Stimulated activated CD8-positive, alpha-beta memory T cell treated with anti-CD3 and anti-CD28 coated beads, Interleukin-12 subunit alpha, Interleukin-12 subunit beta, amount 100 ng/mL, for 24 hours (primary cell): ENCODE results near the gene SLC43A2.
"Not testable (repeated sequence)": the region's sequence is repeated elsewhere in the genome, so short reads cannot be mapped to it uniquely, and the experiment has no call there.

ENCODE experiments used
- DNase-seq: peaks from one replicate; pipeline ENCODE4 v3.0.0-alpha.2; 2020; ENCODE audit errors: extremely low read depth

SLC43A2 gene

GRCh38 chr17:1590029-1590746 lies 38.4 kb downstream of the SLC43A2 start:
- DNase-seq: no peak

DNA sequence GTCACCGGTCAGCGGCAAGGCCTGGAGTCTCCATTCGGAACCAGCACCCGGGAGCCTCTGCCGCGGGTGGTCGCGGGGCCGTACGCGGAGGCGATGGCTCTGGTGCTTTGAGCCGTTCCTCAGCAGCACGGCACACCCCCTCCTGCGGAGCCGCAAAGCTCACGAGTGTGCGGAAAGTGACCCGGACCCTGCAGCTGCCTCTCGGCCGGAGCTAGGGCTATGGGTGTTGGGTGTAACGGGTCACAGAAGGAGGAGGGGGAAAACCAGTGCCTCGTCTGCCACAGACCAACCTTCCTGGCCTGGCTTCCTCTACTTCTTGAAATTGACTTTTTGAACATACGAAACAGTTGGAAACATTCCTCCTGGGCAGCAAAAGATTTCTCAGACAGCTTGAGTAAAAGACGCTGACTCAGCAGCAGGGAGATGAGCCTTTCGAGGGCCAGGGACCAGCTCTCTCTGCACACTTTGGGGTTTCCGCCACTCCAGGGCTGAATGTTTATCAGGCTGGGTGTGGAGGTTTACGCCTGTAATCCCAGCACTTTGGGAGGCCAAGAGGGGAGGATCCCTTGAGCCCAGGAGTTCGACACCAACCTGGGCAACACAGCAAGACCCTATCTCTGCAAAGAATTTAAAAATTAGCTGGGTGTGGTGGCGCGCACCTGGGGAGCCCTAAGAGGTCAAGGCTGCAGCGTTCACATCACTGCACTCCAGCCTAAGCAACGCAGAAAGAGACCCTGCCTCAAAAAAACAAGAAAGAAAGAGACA lies 39.6 kb downstream of the SLC43A2 start:
- no peak for DNase-seq

DNA sequence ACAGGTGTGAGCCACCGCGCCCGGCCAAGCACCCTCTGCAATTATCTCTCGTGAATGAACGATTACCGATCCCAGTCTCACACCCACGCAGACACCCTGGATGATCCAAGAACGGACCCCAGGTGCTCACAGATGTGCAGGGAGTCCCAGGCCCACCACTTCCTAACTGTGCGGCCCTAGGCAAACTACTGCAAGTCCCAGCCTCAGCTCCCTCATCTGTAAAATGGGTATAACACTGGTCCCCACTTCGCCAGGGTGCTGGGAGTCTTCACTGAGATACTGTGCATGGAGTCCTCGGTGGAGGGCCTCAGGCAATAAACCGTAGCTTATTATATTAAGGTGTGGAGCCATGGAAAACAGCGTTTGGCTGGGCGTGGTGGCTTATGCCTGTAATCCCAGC lies 44.5 kb downstream of the SLC43A2 start:
- DNase-seq: no peak

DNA sequence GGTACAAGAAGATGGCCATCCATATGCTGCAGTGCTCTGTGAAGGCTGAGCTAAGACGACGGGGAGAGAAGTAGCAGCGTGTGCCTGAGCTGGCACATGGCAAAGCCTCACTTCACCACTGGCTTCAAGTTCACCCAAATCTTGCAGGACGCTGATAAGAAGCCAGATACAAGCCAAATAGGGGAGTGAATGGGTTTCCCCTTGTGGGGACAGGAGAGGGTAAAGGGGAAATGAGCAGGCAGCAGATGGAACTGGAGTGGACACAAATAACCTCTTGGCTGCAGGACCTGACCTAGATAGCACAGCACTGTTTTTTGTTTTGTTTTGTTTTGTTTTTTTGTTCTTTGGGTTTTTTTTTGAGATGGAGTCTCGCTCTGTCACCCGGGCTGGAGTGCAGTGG lies 45.1 kb downstream of the SLC43A2 start:
- no peak for DNase-seq

DNA sequence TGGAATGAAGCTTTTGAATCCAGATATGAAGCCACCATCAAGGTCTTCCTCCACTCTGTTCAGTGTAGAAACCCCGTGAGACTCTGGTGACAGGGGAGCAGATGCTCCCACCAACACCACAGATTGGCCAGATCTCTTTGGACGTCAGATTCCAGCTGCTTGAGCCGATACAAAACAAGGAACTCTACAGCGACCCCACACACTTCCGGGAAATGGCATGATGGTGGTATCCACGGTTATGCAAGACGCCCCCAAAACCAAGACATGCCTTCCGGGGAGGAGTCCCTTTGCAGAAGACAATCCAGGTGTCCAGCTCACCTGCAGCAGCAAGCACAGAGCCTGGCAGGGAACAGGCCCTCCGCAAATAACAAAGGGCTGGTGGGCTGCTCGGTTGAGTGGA lies 46.3 kb downstream of the SLC43A2 start:
- no peak for DNase-seq

DNA sequence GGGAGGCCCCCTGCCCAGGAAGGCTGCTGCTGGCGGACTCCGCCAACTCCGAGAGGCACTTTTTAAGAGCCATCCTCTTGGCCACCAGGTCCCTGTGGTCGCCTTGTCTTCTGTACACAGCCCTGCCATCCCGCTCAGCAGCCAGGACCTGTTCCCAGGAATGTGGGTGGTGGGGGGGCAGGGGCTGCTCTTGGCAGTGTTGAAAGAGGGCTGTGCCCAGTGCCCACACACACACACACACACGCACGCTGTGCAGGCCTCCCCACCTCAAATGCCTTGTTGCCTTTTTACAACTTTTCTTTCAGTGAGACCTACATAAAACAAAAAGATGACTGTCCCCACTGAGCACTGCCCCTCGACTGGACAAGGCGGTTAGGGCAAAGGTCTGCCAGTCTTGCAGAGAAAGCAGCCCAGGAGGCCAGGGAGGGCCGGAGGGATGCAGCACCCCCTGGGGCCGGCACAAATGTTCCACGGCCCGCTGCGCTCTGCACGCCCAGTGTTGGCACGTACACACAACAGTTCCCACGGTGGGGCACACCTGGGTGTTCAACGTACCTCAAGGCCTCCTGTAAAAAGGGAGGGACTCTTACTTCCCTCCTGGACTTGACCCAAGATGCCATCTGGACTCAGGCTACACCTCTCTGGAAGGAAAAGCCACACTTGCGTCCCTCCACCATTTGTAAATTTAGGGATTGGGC lies 47.5 kb downstream of the SLC43A2 start:
- DNase-seq: no peak

- DNase-seq: no peak
These were observed 50.6 kb downstream of the SLC43A2 start for GRCh38 chr17:1578029-1578428.

GRCh38 chr17:1577583-1578013 lies 51.0 kb downstream of the SLC43A2 start:
- no peak for DNase-seq

- no peak for DNase-seq
These were observed 51.5 kb downstream of the SLC43A2 start for GRCh38 chr17:1577182-1577581.

DNA sequence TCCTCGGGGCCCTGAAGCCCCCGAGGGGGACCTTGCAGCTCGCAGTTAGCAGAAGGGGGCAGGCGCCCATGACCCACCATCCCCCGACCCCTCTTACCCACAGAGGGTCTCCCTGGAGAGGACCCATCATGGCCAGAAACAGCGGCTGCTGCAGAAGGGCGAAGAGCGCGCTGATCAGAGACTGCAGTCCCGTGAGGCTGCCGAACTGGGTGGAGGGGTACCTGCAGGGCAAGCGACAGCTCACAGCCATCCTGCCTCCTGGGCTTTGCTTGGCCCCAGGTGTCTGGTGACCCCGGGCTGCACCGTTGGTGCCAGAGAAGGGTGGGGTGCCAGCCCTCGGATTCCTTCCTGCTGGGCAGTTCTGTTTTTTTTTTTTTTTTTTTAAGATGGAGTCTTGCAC lies 52.1 kb downstream of the SLC43A2 start:
- DNase-seq: no peak

DNA sequence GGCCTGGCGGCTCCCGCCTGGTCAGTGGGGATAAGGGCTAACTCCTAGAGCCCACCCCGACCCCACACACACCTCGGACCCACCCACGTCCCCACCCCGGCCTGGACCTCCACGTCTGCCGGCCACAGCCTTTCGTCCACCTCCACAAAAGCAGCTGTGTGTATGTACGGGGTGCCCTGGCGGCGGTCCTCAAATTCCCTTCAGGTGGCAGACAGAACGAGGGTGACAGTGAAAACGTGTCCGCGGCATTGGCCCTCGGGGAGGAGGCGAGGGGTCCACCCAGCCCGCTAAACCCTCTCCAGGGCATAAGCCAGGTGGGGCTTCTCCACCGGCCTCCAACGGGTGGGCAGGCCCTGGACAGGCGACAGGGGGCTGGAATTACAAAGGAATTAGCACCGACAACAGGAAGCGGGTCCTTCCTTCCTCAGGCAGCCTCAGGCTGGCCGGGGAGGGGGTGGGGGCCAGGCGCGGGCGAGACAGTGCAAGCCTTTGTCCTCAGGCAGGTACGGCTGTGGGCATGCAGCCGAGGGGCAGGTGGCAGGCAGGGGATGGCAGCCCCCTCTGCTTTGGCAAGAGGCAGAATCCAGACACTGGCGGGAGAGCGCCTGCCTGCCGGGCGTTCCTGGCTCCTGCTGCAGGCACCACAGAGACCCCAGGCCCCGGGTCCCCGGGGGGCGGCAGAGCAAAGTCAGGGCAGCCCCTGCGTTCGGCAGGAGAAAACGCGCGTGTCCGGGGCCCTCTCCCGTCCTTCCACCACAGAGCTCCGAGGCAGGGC lies 53.8 kb downstream of the SLC43A2 start:
- DNase-seq: no peak

DNA sequence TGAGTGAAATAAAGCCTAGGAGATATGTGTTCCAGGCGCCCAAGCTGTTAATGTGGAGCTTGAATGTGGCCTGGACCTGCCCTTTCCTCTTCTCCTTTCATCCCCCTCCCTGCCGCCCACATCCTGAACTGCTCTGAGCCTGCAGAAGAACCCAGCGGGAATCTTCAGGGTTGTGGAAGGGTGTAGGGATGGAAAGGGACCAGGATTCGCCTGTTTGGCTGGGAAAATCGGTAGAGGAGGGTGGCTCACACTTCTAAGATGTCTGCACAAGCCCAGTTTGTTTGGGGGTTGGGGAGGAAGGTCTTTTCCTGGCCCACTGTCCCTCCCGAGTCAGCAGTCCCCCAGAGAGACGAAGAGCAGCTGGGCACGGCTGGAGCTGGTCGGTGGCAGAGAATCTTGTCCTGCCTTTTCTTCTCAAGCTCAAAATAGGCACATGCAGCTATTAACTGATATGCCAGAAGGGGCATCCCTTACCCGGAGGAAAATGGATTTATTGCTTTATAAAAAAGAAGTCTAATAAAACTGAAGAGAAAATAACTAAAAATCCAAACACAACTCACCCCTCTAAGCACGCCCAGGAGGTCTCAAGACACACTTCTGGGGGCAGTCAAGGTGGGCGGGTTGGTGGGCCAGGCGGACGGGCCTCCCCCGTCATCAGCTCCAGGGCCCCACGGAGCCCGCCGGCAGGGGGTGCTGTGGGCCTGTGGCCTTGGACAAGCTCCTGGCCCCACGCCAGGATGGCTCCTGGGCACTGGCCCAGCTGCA lies 54.5 kb downstream of the SLC43A2 start:
- peak; percentile 33 for DNase-seq

DNA sequence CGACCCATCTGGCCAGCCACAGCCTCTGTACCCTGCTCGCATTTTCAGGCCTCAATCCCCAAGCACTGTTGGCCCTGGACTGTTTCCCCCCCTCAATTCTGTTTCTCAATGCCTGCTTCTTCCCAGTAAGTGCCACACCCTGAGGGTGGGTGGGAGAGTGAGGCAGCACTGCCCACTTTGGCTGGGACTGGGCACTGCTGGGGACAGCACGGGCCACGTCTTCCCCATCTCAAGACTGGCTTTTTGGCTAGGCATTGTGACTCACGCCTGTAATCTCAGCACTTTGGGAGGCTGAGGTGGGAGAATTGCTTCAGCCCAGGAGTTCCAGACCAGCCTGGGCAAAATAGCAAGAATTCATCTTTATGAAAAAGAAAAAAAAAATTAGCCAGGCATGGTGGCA lies 56.0 kb downstream of the SLC43A2 start:
- not testable (repeated sequence) for DNase-seq

- no peak for DNase-seq
These were observed 57.3 kb downstream of the SLC43A2 start for GRCh38 chr17:1571341-1571704.

- no peak for DNase-seq
These were observed 59.5 kb downstream of the SLC43A2 start for GRCh38 chr17:1568950-1569810.

GRCh38 chr17:1566505-1567199 lies 62.0 kb downstream of the SLC43A2 start:
- DNase-seq: no peak

DNA sequence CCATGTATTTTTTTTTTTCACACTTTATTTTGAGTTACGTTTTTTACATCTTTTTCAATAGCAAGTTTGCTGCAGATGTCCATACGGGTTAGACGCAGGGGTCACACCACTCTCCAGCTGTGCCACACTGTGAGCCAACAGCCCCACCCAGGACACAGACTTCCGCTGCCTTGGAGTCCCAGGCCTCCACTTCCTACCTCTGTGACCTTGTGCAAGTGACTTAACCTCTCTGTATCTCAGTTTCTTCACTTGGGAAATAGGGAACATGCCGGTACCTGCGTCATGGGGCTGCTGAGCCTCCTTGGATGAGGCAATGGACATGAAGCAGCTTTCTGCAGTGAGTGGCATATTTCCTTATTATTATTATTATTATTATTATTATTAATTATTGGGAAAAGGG lies 62.8 kb downstream of the SLC43A2 start:
- no peak for DNase-seq

DNA sequence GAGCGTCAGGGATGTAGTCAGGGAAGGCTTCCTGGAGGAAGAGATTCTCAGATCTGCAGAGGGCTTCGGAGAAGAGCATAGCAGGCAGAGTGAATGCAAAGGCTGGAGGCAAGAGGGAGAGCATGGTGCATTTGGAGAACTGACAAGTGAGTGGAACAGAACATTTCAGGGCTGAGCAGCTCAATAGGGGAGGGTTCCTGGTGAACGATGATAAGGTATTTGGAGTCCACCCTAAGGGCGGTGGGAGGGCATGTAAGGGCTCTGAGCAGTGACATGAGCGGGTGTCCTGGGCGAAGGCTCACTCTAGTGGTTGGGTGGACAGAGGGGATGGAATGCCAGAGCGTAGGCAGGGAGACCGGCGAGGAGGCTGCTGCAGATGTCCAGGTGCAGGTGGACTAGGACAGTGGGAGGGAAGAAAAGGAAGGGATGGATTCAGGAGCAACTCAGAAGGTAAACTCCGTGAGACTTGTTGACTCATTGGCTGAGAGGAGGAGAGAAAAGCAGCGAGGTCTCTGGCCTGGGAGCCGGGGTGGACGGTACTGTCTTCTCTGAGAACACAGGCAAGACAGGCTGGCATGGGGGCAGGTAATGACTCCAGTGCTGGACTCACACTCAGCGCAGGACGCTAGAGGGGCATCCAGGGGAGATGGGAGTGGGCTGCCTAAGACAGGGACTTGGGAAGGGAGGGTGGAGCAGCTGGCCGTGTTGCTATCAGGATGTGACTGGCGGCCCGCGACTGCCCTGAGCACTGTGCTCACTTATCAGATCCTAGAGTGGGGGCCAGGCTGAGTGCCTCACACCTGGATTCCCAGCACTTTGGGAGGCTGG lies 64.6 kb downstream of the SLC43A2 start:
- DNase-seq: no peak

GRCh38 chr17:1563471-1563785 lies 65.2 kb downstream of the SLC43A2 start:
- not testable (repeated sequence) for DNase-seq
